ENCODE results near the gene ZNF236. TPM values are rescaled to one million over a fixed set of nuclear protein-coding genes. Genes with fewer than 3 reads are reported as not detected.

ZNF236 gene
- total RNA-seq, 4 donors from 2014 or later = 10.1 to 15.8 (median 14.8) TPM

DNA sequence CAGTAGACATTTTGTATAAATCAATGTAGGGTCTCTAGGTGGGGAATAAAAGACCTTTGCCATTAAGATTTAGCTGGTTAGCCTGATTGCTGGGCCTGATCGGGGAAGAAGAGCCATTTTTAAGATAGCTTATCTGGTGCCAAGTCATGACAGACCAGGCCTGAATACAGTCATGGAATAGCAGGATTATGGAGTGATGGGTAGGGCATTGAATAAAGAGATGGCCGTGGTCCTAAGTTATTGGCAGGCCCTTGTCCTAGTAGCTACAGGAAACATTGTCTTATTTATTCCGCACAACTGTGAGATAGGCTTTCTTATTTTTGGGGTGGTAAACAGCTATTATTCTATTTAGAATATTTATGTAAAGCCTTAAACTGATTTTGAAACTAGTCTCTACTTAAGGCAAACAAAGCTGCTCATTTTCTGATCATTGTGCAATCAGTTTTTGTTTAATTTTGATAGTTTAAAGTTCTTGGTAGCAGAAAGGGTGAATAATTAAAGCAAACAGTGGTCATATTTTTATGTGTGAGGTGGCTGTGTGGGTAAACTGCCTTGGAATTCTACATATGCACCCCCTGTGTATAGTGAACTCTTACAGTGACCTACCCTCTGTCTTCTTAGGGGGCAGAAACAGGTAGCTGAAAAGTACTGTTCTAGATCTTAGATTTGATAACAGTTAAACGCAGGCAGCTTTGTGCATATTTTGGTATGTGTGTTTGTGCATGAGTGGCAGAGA, 22.6 kb downstream of the ZNF236 start:
- H3K27me3 ChIP-seq = no peaks in the 10 kb centered on the region
- 80% methylated on average over 4 of the region's 4 CpGs for WGBS
- TF ChIP-seq POLR2A (IDR thresholded peaks at IDR 0.05; ENCODE audit: low read depth) (no peak), EP300 (IDR thresholded peaks at IDR 0.05) (no peak), POLR2AphosphoS5 (IDR thresholded peaks at IDR 0.05) (no peak)
- TF ChIP-seq, protein P1, sequence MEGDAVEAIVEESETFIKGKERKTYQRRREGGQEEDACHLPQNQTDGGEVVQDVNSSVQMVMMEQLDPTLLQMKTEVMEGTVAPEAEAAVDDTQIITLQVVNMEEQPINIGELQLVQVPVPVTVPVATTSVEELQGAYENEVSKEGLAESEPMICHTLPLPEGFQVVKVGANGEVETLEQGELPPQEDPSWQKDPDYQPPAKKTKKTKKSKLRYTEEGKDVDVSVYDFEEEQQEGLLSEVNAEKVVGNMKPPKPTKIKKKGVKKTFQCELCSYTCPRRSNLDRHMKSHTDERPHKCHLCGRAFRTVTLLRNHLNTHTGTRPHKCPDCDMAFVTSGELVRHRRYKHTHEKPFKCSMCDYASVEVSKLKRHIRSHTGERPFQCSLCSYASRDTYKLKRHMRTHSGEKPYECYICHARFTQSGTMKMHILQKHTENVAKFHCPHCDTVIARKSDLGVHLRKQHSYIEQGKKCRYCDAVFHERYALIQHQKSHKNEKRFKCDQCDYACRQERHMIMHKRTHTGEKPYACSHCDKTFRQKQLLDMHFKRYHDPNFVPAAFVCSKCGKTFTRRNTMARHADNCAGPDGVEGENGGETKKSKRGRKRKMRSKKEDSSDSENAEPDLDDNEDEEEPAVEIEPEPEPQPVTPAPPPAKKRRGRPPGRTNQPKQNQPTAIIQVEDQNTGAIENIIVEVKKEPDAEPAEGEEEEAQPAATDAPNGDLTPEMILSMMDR (IDR thresholded peaks at IDR 0.05) = no peak

DNA sequence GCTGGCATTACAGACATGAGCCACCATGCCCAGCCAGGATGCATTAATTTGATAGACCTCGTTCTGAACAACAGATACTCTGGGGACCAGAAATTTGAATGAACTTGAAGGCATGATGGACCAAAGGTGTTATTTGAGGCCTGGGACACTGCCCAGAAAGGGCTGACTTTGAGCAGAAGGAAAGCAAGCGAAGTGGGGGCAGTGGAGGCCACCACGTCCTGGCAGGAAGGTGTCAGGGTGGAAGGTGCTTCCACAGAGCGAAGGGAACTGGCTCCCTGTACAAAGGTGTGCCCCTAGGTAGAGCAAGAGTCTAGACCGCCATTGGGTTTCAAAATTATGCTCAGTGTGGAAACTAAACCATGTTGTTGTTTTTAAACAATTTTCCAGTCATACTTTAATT, 23.9 kb downstream of the ZNF236 start:
- intact Hi-C loops (cut with DNase I) = no loop called here
- H3K36me3 ChIP-seq = no peaks in the 10 kb centered on the region
- H3K27me3 ChIP-seq = no peaks in the 10 kb centered on the region
- DNase-seq (ENCODE audit: extremely low spot score) = no peak
- no peaks in the 10 kb centered on the region for H3K9me3 ChIP-seq
- TF ChIP-seq, protein P1 (IDR thresholded peaks at IDR 0.05) = no peak
- TF ChIP-seq EP300 (IDR thresholded peaks at IDR 0.05) (no peak), POLR2A (IDR thresholded peaks at IDR 0.05; ENCODE audit: low read depth) (no peak), POLR2AphosphoS5 (IDR thresholded peaks at IDR 0.05) (no peak)
- H3K4me1 ChIP-seq = peaks cover 4 to 26% (median 6%) of the 10 kb centered on the region in 4 donors
- H3K4me3 ChIP-seq = no peak overlapping the region
- 75% methylated on average over 5 of the region's 5 CpGs for WGBS
- H3K27ac ChIP-seq (replicated peaks in 1 of 4) = no peak overlapping the region

More for the DNA sequence above, 22.6 kb downstream of the ZNF236 start:
- peaks cover 4 to 28% (median 6%) of the 10 kb centered on the region in 4 donors for H3K4me1 ChIP-seq
- H3K4me3 ChIP-seq = no peak overlapping the region
- no peaks in the 10 kb centered on the region for H3K9me3 ChIP-seq
- no peak overlapping the region for H3K27ac ChIP-seq (replicated peaks in 1 of 4)
- no peaks in the 10 kb centered on the region for H3K36me3 ChIP-seq
- DNase-seq (ENCODE audit: extremely low spot score) = no peak
- intact Hi-C loops (cut with DNase I) = no loop called here

DNA sequence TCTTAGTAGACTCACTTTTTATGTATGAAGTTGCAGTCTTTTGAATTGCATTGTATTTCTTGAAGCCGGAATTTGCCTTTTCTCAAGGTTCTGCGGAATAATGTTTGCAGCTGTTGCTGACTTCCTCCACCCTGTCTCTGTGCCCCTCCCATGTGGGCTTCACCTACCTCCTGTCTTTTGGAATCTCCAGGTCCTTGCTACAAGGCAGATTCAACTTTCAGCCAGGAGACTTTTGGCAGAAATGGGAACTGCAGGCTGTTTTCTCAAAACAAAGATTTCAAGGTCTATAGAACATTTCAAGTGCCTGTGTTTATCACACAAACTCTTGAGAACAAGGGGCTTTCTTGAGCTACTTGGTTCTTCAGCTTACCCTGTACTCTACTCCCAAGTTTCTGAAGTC, 25.6 kb downstream of the ZNF236 start:
- TF ChIP-seq, protein P1 (IDR thresholded peaks at IDR 0.05) = peak in 1 of 3 experiments; percentile 6
- TF ChIP-seq EP300 (IDR thresholded peaks at IDR 0.05) = no peak
- Histone ChIP-seq H3K4me3 (no peak overlapping the region), H3K36me3 (peaks cover 0 to 13% (median 6%) of the 10 kb centered on the region in 4 donors), H3K4me1 (peaks cover 3 to 23% (median 4%) of the 10 kb centered on the region in 4 donors), H3K27ac (replicated peaks in 1 of 4) (no peak overlapping the region), H3K27me3 (no peaks in the 10 kb centered on the region), H3K9me3 (no peaks in the 10 kb centered on the region)
- 64% methylated on average over 2 of the region's 2 CpGs for WGBS
- intact Hi-C loops (cut with DNase I) = no loop called here
- no peak for DNase-seq (ENCODE audit: extremely low spot score)

DNA sequence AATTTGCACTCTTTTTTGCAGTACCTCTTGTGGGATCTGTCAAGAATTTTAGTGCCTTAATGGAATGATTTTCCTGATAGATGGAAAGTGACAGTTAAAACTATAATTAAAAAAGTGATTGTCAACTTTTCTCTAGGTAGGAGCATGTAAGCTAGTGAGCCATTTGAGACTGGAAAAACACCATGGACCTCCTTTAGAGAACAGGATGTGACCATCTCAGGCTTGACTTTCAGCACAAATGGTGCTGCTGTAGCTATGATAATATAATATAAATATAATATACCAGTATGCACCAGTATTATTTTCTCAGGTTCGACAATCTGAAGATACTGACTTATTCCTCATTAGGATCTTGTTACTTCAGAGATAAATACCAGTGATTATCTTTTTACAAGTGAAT, 27.8 kb downstream of the ZNF236 start:
- Histone ChIP-seq H3K9me3 (no peaks in the 10 kb centered on the region), H3K4me3 (no peak overlapping the region), H3K27me3 (no peaks in the 10 kb centered on the region), H3K4me1 (peaks cover 0 to 7% (median 2%) of the 10 kb centered on the region in 4 donors), H3K36me3 (peaks cover 0 to 26% (median 12%) of the 10 kb centered on the region in 4 donors), H3K27ac (replicated peaks in 1 of 4) (no peak overlapping the region)
- intact Hi-C loops (cut with DNase I) = no loop called here
- no peak for DNase-seq (ENCODE audit: extremely low spot score)
- 85% methylated on average over 1 of the region's 1 CpG for WGBS
- TF ChIP-seq, protein P1 (IDR thresholded peaks at IDR 0.05) = no peak
- TF ChIP-seq POLR2AphosphoS5 (IDR thresholded peaks at IDR 0.05) = no peak
- TF ChIP-seq EP300 (IDR thresholded peaks at IDR 0.05) = no peak
- TF ChIP-seq POLR2A (IDR thresholded peaks at IDR 0.05; ENCODE audit: low read depth) = no peak
